Ovary (tissue), 10 donors: ENCODE data around the gene RPTOR. TPM values are rescaled to one million over a fixed set of nuclear protein-coding genes. Genes with fewer than 3 reads are reported as not detected.

Experiments used
- DNase-seq, 5 donors: peaks; one replicate each; pipeline ENCODE4 v3.0.0-alpha.2; 2019 to 2020
- H3K27ac ChIP-seq, 2 donors: fragments of 200-600 bp; one replicate each; pipeline versions ENCODE4 v1.5.1 to v1.8.0; 2019 to 2022
- H3K27me3 ChIP-seq: fragments of 200-600 bp; one replicate; pipeline ENCODE4 v1.8.0; 2022
- H3K36me3 ChIP-seq: fragments of 200-600 bp; sonication (generic); one replicate; pipeline ENCODE4 v1.5.1; 2019
- H3K4me1 ChIP-seq: one replicate; pipeline ENCODE4 v1.8.1; 2013; ENCODE audit warnings: mild to moderate bottlenecking, moderate library complexity; ENCODE audit not compliant: insufficient read depth
- H3K4me3 ChIP-seq: fragments of 200-600 bp; sonication (generic); one replicate; pipeline ENCODE4 v1.5.1; 2017
- H3K9me3 ChIP-seq, 2 donors: fragments of 200-600 bp in 1 of 2; sonication (generic) in 1 of 2; one replicate each; pipeline versions ENCODE4 v1.5.1 to v1.8.1; 2013 to 2019; ENCODE audit warnings: mild to moderate bottlenecking in 1 of 2, moderate library complexity in 1 of 2
- EP300 ChIP-seq: sonication (generic); formaldehyde crosslinking; IDR thresholded peaks from one replicate; pipeline ENCODE4 v1.6.1; 2017; ENCODE audit warnings: antibody characterized with exemption
- POLR2A ChIP-seq: fragments of 450-650 bp; IDR thresholded peaks from one replicate; pipeline ENCODE4 v1.6.1; 2017; ENCODE audit warnings: antibody characterized with exemption, mild to moderate bottlenecking, moderate library complexity
- WGBS, 3 donors: extraction: QIAGEN DNeasy Blood & Tissue Kit in 1 of 3; methylation state at CpG; one replicate each; pipeline versions ENCODE4 v1.1.5 to v1.1.7; 2013 to 2017; 5-methylcytosine and 5-hydroxymethylcytosine counted together
- intact Hi-C, 4 donors: fragments of 100-400 bp; cut with DNase I; formaldehyde crosslinking; loops; one replicate each; pipeline versions ENCODE4 v1.11.0 to v1.15.1; 2022 to 2023
- long read RNA-seq, 3 donors: library from polyadenylated mRNA in 2 of 3; unstranded in 2 of 3; transcript quantifications; one replicate each; pipeline ENCODE4 v2.0.0 and lab custom pipeline, GENCODE V29; 2021 to 2026
- polyA plus RNA-seq, 2 donors: library from polyadenylated mRNA; stranded (reverse); fragments of 200-250 nt in 1 of 2; fragments of 350-450 nt in 1 of 2; fragmentation: Illumina TruSeq in 1 of 2; extraction: RNeasy Lipid Tissue Mini Kit (QIAGEN cat#74804) in 1 of 2; gene quantifications; one replicate each; pipeline ENCODE4 v1.2.3, GENCODE V29; 2013 to 2014
- total RNA-seq, 7 donors: library from RNA; depleted of rRNA in 2 of 7; stranded (reverse); fragments of >200 nt in 2 of 7; fragmentation: NEBNext Ultra II Directional in 3 of 7; extraction: Animal tissue kit (Norgen Biotek cat#: 25700) in 3 of 7; gene quantifications; one replicate each; pipeline versions ENCODE4 v1.1.0 to v1.2.4, GENCODE V29; 2016 to 2023
- TF ChIP-seq, protein P1 (sequence below), 3 donors: fragments of 450-650 bp in 2 of 3; fragments of 200-600 bp in 1 of 3; IDR thresholded peaks; one replicate each; pipeline versions ENCODE4 v1.5.1 to v1.8.0; 2016 to 2022; ENCODE audit warnings: antibody characterized with exemption in 3 of 3, mild to moderate bottlenecking in 1 of 3
- donor health status: DM: no; HTN: no; CAD: no; lungs with moderate emphysema.
- donor health status: DM: no; HTN: no; CAD: no.
- donor health status: Bipolar disorder and iron deficiency.
- donor health status: DM: yes; HTN: yes; CAD: no.
- donor health status: DM: no; HTN: no; CAD: no.
- donor health status: DM: yes; HTN: yes; CAD: no.

Gene RPTOR
- total RNA-seq (10 to 100 TPM; 20.7 to 41.9 (median 31.4) TPM), polyA plus RNA-seq (10 to 100 TPM; 11.1 to 13.4 TPM)
- long read RNA-seq, donor 1, partial matches to known transcripts: 9 of 24 reads
- long read RNA-seq, donor 1, other reads (novel, unspliced or antisense): 12 of 24 reads
- long read RNA-seq, donor 2, partial matches to known transcripts: 0 of 2 reads
- long read RNA-seq, donor 2, other reads (novel, unspliced or antisense): 0 of 2 reads
- long read RNA-seq, donor 3, partial matches to known transcripts: 15 of 20 reads
- long read RNA-seq, donor 3, other reads (novel, unspliced or antisense): 5 of 20 reads

- Histone ChIP-seq H3K9me3 (no peaks in the 10 kb centered on the region), H3K27ac (peak within 1 kb of the TSS; percentile 4 to 46), H3K4me3 (peak within 1 kb of the TSS; percentile 63), H3K36me3 (no peaks in the 10 kb centered on the region), H3K4me1 (peaks cover 4% of the 10 kb centered on the region), H3K27me3 (no peaks in the 10 kb centered on the region)
- intact Hi-C loops: no loop called here
- DNase-seq: peak; percentile 85 to 93 (median 90)
- WGBS, 3 donors: 0 to 1% (median 0%) methylated on average over 47 to 49 of the region's 49 CpGs
- TF ChIP-seq EP300 (no peak), POLR2A (no peak)
Observed at GRCh38 chr17:80544655-80545498, at the start of gene RPTOR. Gene RPTOR (plus strand): TSS chr17:80544838. CDS start chr17:80545630, 792 bp downstream.

DNA sequence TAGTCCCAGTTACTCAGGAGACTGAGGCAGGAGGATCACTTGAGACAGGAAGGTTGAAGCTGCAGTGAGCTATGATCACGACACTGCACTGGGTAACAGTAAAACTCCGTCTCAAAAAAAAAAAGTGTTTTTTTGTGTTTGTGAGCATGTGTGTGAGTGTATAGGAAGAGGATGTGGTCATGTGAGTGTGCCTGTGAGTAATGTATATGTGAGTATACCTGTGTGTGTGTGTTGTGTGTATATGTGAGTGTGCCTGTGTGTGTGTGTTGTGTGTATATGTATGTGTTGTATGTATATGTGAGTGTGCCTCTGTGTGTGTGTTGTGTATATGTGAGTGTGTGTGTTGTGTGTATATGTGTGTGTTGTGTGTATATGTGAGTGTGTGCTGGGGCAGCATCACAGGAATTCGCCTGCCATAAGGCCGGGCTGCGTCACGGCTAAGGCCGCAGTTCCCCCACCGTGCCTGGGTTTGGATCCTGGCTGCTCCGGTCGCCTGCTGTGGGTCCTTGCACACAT, 46.9 kb upstream of the RPTOR start:
- H3K27me3 ChIP-seq: no peaks in the 10 kb centered on the region
- intact Hi-C loops: no loop called here
- peak overlapping the region; percentile 4 for H3K4me3 ChIP-seq
- TF ChIP-seq EP300: no peak
- TF ChIP-seq POLR2A: no peak
- TF ChIP-seq, protein P1, sequence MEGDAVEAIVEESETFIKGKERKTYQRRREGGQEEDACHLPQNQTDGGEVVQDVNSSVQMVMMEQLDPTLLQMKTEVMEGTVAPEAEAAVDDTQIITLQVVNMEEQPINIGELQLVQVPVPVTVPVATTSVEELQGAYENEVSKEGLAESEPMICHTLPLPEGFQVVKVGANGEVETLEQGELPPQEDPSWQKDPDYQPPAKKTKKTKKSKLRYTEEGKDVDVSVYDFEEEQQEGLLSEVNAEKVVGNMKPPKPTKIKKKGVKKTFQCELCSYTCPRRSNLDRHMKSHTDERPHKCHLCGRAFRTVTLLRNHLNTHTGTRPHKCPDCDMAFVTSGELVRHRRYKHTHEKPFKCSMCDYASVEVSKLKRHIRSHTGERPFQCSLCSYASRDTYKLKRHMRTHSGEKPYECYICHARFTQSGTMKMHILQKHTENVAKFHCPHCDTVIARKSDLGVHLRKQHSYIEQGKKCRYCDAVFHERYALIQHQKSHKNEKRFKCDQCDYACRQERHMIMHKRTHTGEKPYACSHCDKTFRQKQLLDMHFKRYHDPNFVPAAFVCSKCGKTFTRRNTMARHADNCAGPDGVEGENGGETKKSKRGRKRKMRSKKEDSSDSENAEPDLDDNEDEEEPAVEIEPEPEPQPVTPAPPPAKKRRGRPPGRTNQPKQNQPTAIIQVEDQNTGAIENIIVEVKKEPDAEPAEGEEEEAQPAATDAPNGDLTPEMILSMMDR (IDR thresholded peaks at IDR 0.05): no peak
- peaks cover 4% of the 10 kb centered on the region for H3K4me1 ChIP-seq
- H3K36me3 ChIP-seq: no peaks in the 10 kb centered on the region
- no peaks in the 10 kb centered on the region for H3K9me3 ChIP-seq
- WGBS, 3 donors: 17 to 25% (median 22%) methylated on average over 10 of the region's 10 CpGs
- no peak overlapping the region for H3K27ac ChIP-seq
- DNase-seq: no peak

GRCh38 chr17:80498242-80498919, 46.3 kb upstream of the RPTOR start:
- no peak overlapping the region for H3K27ac ChIP-seq
- no peaks in the 10 kb centered on the region for H3K27me3 ChIP-seq
- no peaks in the 10 kb centered on the region for H3K9me3 ChIP-seq
- 3 to 11% (median 10%) methylated on average over 30 of the region's 30 CpGs for WGBS, 3 donors
- intact Hi-C loops: no loop called here
- TF ChIP-seq, protein P1 (IDR thresholded peaks at IDR 0.05): no peak
- TF ChIP-seq EP300 (no peak), POLR2A (no peak)
- no peaks in the 10 kb centered on the region for H3K36me3 ChIP-seq
- H3K4me1 ChIP-seq: peaks cover 4% of the 10 kb centered on the region
- peak overlapping the region; percentile 4 for H3K4me3 ChIP-seq
- DNase-seq: peak; percentile 49 to 82 (median 71)

- Histone ChIP-seq H3K36me3 (no peaks in the 10 kb centered on the region), H3K27me3 (no peaks in the 10 kb centered on the region), H3K9me3 (no peaks in the 10 kb centered on the region), H3K27ac (no peak overlapping the region), H3K4me1 (peaks cover 4% of the 10 kb centered on the region), H3K4me3 (no peak overlapping the region)
- no peak for DNase-seq
- intact Hi-C loops: no loop called here
- WGBS, 3 donors: 79 to 85% (median 83%) methylated on average over 11 of the region's 11 CpGs
- TF ChIP-seq POLR2A: no peak
- TF ChIP-seq, protein P1 (IDR thresholded peaks at IDR 0.05): no peak
- no peak for TF ChIP-seq EP300
Observed at GRCh38 chr17:80498920-80499410, 45.7 kb upstream of the RPTOR start.
